K562 (cell line): ENCODE measurements around the gene SOX6. TPM values are rescaled to one million over a fixed set of nuclear protein-coding genes. Genes with fewer than 3 reads are reported as not detected.

Source experiments
- AFF1 ChIP-seq, 2 experiments: fragments of 450-650 bp; IDR thresholded peaks; 2 replicates each; pipeline ENCODE4 v1.6.1; 2018; ENCODE audit warnings: mild to moderate bottlenecking in 2 of 2, low read depth in 1 of 2; ENCODE audit not compliant: partially characterized antibody in 2 of 2
- CREB1 ChIP-seq, 2 experiments: sonication (generic) in 1 of 2; formaldehyde crosslinking in 1 of 2; IDR thresholded peaks; 2 replicates each; pipeline versions ENCODE4 v1.6.1 to v1.8.0; 2012 to 2022; ENCODE audit warnings: inconsistent platforms in 1 of 2, mild to moderate bottlenecking in 1 of 2, missing genetic modification reagents in 1 of 2, moderate library complexity in 1 of 2
- DDX20 ChIP-seq: fragments of 450-650 bp; IDR thresholded peaks from 2 replicates; pipeline ENCODE4 v1.6.1; 2016; ENCODE audit warnings: missing genetic modification characterization, low read depth, mild to moderate bottlenecking, missing compliant biosample characterization, moderate library complexity
- E2F1 ChIP-seq: sonication (generic); formaldehyde crosslinking; IDR thresholded peaks from 2 replicates; pipeline ENCODE4 v1.8.1; 2023; ENCODE audit warnings: mild to moderate bottlenecking, missing genetic modification reagents, moderate library complexity
- ETV6 ChIP-seq, 3 experiments: fragments of 150-350 bp in 1 of 3; sonication (generic) in 1 of 3; formaldehyde crosslinking in 1 of 3; IDR thresholded peaks; 2 replicates each; pipeline versions ENCODE4 v1.6.1 to v1.8.0; 2014 to 2022; ENCODE audit warnings: borderline replicate concordance in 2 of 3, low read depth in 2 of 3, antibody characterized with exemption in 1 of 3, low read length in 1 of 3, mild to moderate bottlenecking in 1 of 3, missing genetic modification reagents in 1 of 3
- FOS ChIP-seq: IDR thresholded peaks from 3 replicates; pipeline ENCODE4 v1.6.1; 2011; ENCODE audit not compliant: insufficient read length; ENCODE audit errors: extremely low read depth
- GMEB1 ChIP-seq: fragments of 250-450 bp; sonication (Bioruptor Pico); IDR thresholded peaks from 2 replicates; pipeline ENCODE4 v1.4.0; 2020; ENCODE audit warnings: mild to moderate bottlenecking
- HMGN3 ChIP-seq: IDR thresholded peaks from 2 replicates; pipeline ENCODE4 v1.6.1; 2011; ENCODE audit warnings: borderline replicate concordance, low read depth, mild to moderate bottlenecking, mixed read lengths, low read length; ENCODE audit not compliant: insufficient read length; ENCODE audit errors: extremely low read depth
- HOXB6 ChIP-seq: fragments of 250-450 bp; sonication (Bioruptor Pico); IDR thresholded peaks from 2 replicates; pipeline ENCODE4 v1.5.1; 2022; ENCODE audit warnings: mild to moderate bottlenecking, borderline replicate concordance
- LEF1 ChIP-seq: fragments of 450-650 bp; IDR thresholded peaks from 2 replicates; pipeline ENCODE4 v1.6.1; 2016; ENCODE audit warnings: mild to moderate bottlenecking
- PHB ChIP-seq: fragments of 250-450 bp; sonication (Bioruptor Pico); IDR thresholded peaks from 2 replicates; pipeline ENCODE4 v1.5.0; 2021
- POLR2AphosphoS5 ChIP-seq: IDR thresholded peaks from 2 replicates; pipeline ENCODE4 v1.6.1; 2011; ENCODE audit warnings: mild to moderate bottlenecking, low read depth, low read length, moderate library complexity; ENCODE audit not compliant: control insufficient read depth, insufficient read depth
- POLR2H ChIP-seq: IDR thresholded peaks from 2 replicates; pipeline ENCODE4 v1.6.1; 2016; ENCODE audit warnings: missing genetic modification characterization, low read depth, mild to moderate bottlenecking, control low read depth, missing compliant biosample characterization, moderate library complexity
- RAD51 ChIP-seq: fragments of 450-650 bp; IDR thresholded peaks from 2 replicates; pipeline ENCODE4 v1.7.1; 2016; ENCODE audit warnings: low read depth, mild to moderate bottlenecking, borderline replicate concordance
- SMARCA4 ChIP-seq: fragments of 450-650 bp; IDR thresholded peaks from 2 replicates; pipeline ENCODE4 v1.6.1; 2016
- STAG1 ChIP-seq: sonication (generic); formaldehyde crosslinking; IDR thresholded peaks from 2 replicates; pipeline ENCODE4 v1.5.0; 2020; ENCODE audit warnings: missing genetic modification reagents, borderline replicate concordance
- U2AF1 ChIP-seq: fragments of 200-400 bp; formaldehyde crosslinking; optimal IDR thresholded peaks from 2 replicates; pipeline ENCODE3; 2017; ENCODE audit warnings: mild to moderate bottlenecking, low read depth, low read length, moderate library complexity
- UBTF ChIP-seq, 2 experiments: IDR thresholded peaks; 2 replicates each; pipeline ENCODE4 v1.6.1; 2012; ENCODE audit warnings: improper control_type of control experiment in 2 of 2, low read depth in 2 of 2, low read length in 2 of 2, borderline replicate concordance in 1 of 2
- ZBED1 ChIP-seq: IDR thresholded peaks from 2 replicates; pipeline ENCODE4 v1.6.1; 2014
- polyA plus RNA-seq, 8 experiments: library from polyadenylated mRNA; depleted of rRNA in 4 of 8; stranded (reverse) in 5 of 8; unstranded in 3 of 8; fragments of >200 nt; fragmentation: Nextera tagmentation in 2 of 8; fragmentation: Illumina TruSeq in 1 of 8; extraction: Ambion mirVana in 2 of 8; extraction: Trizol in 1 of 8; gene quantifications; 2 replicates each; pipeline versions ENCODE4 v1.2.1 to v1.2.3, GENCODE V29; 2011 to 2014; ENCODE audit warnings: inconsistent platforms in 1 of 8, missing spikeins in 1 of 8
- total RNA-seq, 7 experiments: library from RNA; depleted of rRNA in 6 of 7; stranded (reverse); fragments of >200 nt in 6 of 7; fragmentation: Illumina TruSeq in 2 of 7; extraction: Trizol in 2 of 7; gene quantifications; 2 replicates each; pipeline versions ENCODE4 v1.2.1 to v1.2.3, GENCODE V29; 2011 to 2021; ENCODE audit warnings: low replicate concordance in 1 of 7

SOX6 gene
- total and polyA plus RNA-seq, 9 of the 15 experiments (the other 6 are each of a cell fraction or from before 2014, with no cell fraction given), result 0.89 to 8.7 (median 5.7) TPM

- TF ChIP-seq RAD51, result no peak
- TF ChIP-seq GMEB1, result no peak
- 0 out of 2 replicates have a peak, but pooled peaks have one; percentile 7 for TF ChIP-seq CREB1 (IDR thresholded peaks at IDR 0.05)
- TF ChIP-seq CREB1 (CRISPR knock-in tag; IDR thresholded peaks at IDR 0.05), result no peak
- TF ChIP-seq U2AF1, result no peak
- TF ChIP-seq SMARCA4, result peak; percentile 83
- peak; percentile 65 for TF ChIP-seq LEF1
- TF ChIP-seq DDX20 (tag), result peak; percentile 60; the same call in 1 of the 2 replicates
- TF ChIP-seq FOS, result peak; percentile 8
- no peak for TF ChIP-seq ETV6 (IDR thresholded peaks at IDR 0.05; ENCODE audit: borderline replicate concordance in 1 of 2, low read depth in 2 of 2, low read length in 1 of 2)
- TF ChIP-seq ETV6 (CRISPR knock-in tag; IDR thresholded peaks at IDR 0.05; ENCODE audit: borderline replicate concordance), result no peak
- TF ChIP-seq AFF1 (IDR thresholded peaks at IDR 0.05; ENCODE audit: low read depth in 1 of 2, partially characterized antibody in 2 of 2), result peak in 1 of 2 experiments; percentile 52
- TF ChIP-seq STAG1 (CRISPR knock-in tag), result no peak
- no peak for TF ChIP-seq E2F1 (CRISPR knock-in tag)
- no peak for TF ChIP-seq ZBED1
- no peak for TF ChIP-seq PHB (CRISPR knock-in tag)
- peak; percentile 70 for TF ChIP-seq POLR2AphosphoS5
- TF ChIP-seq HMGN3, result no peak
- no peak for TF ChIP-seq HOXB6 (CRISPR knock-in tag)
- TF ChIP-seq UBTF (IDR thresholded peaks at IDR 0.05; ENCODE audit: borderline replicate concordance in 1 of 2, low read depth in 2 of 2, low read length in 2 of 2), result no peak
- peak; percentile 82 for TF ChIP-seq POLR2H (tag)
Observed at GRCh38 chr11:15969281-15969680, 387.1 kb downstream of the SOX6 start (continued).
